CD4-positive, alpha-beta memory T cell (primary cell): Measurements from ENCODE around the gene SDSL. TPM values are rescaled to one million over a fixed set of nuclear protein-coding genes. Genes with fewer than 3 reads are reported as not detected.

Experiments used
- CTCF ChIA-PET: fragments of 350-600 bp; sonication (Branson Sonifier 250); formaldehyde crosslinking; loops from one replicate; lab custom pipeline; 2021; ENCODE audit warnings: inconsistent platforms; ENCODE audit not compliant: partially characterized antibody; lab: Charles Lee
- POLR2A ChIA-PET: fragments of 350-600 bp; sonication (Branson Sonifier 250); formaldehyde crosslinking; loops from one replicate; lab custom pipeline; 2021; ENCODE audit not compliant: partially characterized antibody; lab: Charles Lee
- DNase-seq, 5 donors: peaks; one replicate each; pipeline versions ENCODE4 v3.0.0 to v3.0.0-alpha.2; 2020 to 2022; ENCODE audit warnings: mixed read lengths in 1 of 5
- H3K27ac ChIP-seq: one replicate; pipeline ENCODE4 v1.7.0; 2013; ENCODE audit warnings: low read depth, low read length
- H3K27me3 ChIP-seq: 2 replicates; pipeline ENCODE4 v1.7.0; 2013; ENCODE audit warnings: mild to moderate bottlenecking, low read length, moderate library complexity; ENCODE audit not compliant: insufficient read depth
- H3K36me3 ChIP-seq: 2 replicates; pipeline ENCODE4 v1.7.0; 2013; ENCODE audit warnings: mild to moderate bottlenecking, low read length, moderate library complexity; ENCODE audit not compliant: insufficient read depth
- H3K4me1 ChIP-seq: 2 replicates; pipeline ENCODE4 v1.7.0; 2013; ENCODE audit warnings: mild to moderate bottlenecking, low read length, moderate library complexity; ENCODE audit not compliant: insufficient read depth
- H3K4me3 ChIP-seq, 2 donors: one replicate each; pipeline ENCODE4 v1.7.0; 2013; ENCODE audit warnings: low read length in 2 of 2, mild to moderate bottlenecking in 1 of 2
- H3K9me3 ChIP-seq, 2 donors: one replicate each; pipeline ENCODE4 v1.7.0; 2013; ENCODE audit warnings: low read length in 2 of 2, control low read depth in 1 of 2; ENCODE audit not compliant: control insufficient read depth in 1 of 2
- H3K27ac Mint-ChIP-seq, 7 donors: one replicate each; pipeline ENCODE4 v1.8.0; 2020 to 2021; ENCODE audit warnings: mixed read lengths in 7 of 7, mild to moderate bottlenecking in 6 of 7, inconsistent platforms in 3 of 7, moderate library complexity in 3 of 7
- H3K27me3 Mint-ChIP-seq, 2 donors: one replicate each; pipeline ENCODE4 v1.8.0; 2020 to 2021; ENCODE audit warnings: mixed read lengths in 2 of 2
- H3K36me3 Mint-ChIP-seq, 2 donors: one replicate each; pipeline ENCODE4 v1.8.0; 2020 to 2021; ENCODE audit warnings: mixed read lengths in 2 of 2, inconsistent platforms in 1 of 2, mild to moderate bottlenecking in 1 of 2
- H3K4me1 Mint-ChIP-seq, 4 donors: one replicate each; pipeline ENCODE4 v1.8.0; 2020 to 2021; ENCODE audit warnings: mixed read lengths in 4 of 4, mild to moderate bottlenecking in 1 of 4
- H3K4me3 Mint-ChIP-seq, 8 donors: one replicate each; pipeline ENCODE4 v1.8.0; 2020 to 2021; ENCODE audit warnings: mixed read lengths in 8 of 8, mild to moderate bottlenecking in 7 of 8, moderate library complexity in 6 of 8, inconsistent platforms in 3 of 8
- H3K9me3 Mint-ChIP-seq, 8 donors: one replicate each; pipeline ENCODE4 v1.8.0; 2020 to 2021; ENCODE audit warnings: mixed read lengths in 8 of 8, mild to moderate bottlenecking in 5 of 8, inconsistent platforms in 3 of 8, moderate library complexity in 1 of 8
- intact Hi-C: fragments of 100-400 bp; cut with micrococcal nuclease; formaldehyde crosslinking; loops from one replicate; pipeline ENCODE4 v1.15.1; 2023
- polyA plus RNA-seq, 2 donors: library from polyadenylated mRNA; unstranded; fragments of 300-500 nt; fragmentation: Illumina TruSeq; gene quantifications; one replicate each; pipeline ENCODE4 v1.2.3, GENCODE V29; 2021
- total RNA-seq, 2 experiments: library from RNA; stranded (reverse); gene quantifications; one replicate each; pipeline ENCODE4 v1.2.3, GENCODE V29; 2021

Gene SDSL
- total and polyA plus RNA-seq, 4 experiments from 2014 or later = 0.67 to 1.1 TPM; not detected in 2

GRCh38 chr12:113403435-113404415, 18.5 kb upstream of the SDSL start, which contains the start of gene SDS:
SDS (minus strand) TSS chr12:113403887; CDS start chr12:113399708, 4,179 bp downstream.
- Histone ChIP-seq H3K27ac (no peak within 1 kb of the TSS), H3K27me3 (no peaks in the 10 kb centered on the region), H3K4me3 (no peak within 1 kb of the TSS), H3K9me3 (no peaks in the 10 kb centered on the region), H3K4me1 (no peaks in the 10 kb centered on the region), H3K36me3 (no peaks in the 10 kb centered on the region)
- Mint-ChIP-seq H3K9me3 (peaks cover 0 to 2% (median 0%) of the 10 kb centered on the region in 8 donors), H3K4me1 (no peaks in the 10 kb centered on the region), H3K27ac (no peak within 1 kb of the TSS), H3K36me3 (no peaks in the 10 kb centered on the region), H3K27me3 (peaks cover 3 to 4% of the 10 kb centered on the region in 2 donors), H3K4me3 (no peak within 1 kb of the TSS)
- CTCF ChIA-PET = interaction anchor here (0.7 to 2.5 kb wide), 2 partner anchors 22 to 29 kb away, joined by 3 to 6 read pairs; no protein-coding TSS in a partner anchor
- intact Hi-C loops = no loop called here
- POLR2A ChIA-PET = no interaction called here
- no peak for DNase-seq

GRCh38 chr12:113405694-113406093, 16.5 kb upstream of the SDSL start:
- no peaks in the 10 kb centered on the region for H3K4me1 ChIP-seq
- CTCF ChIA-PET = interaction anchor here (2.5 kb wide), 1 partner anchor 20 kb away, joined by 6 read pairs; no protein-coding TSS in a partner anchor
- Mint-ChIP-seq H3K4me1 (no peaks in the 10 kb centered on the region), H3K4me3 (no peak overlapping the region), H3K27me3 (peaks cover 2 to 3% of the 10 kb centered on the region in 2 donors), H3K36me3 (no peaks in the 10 kb centered on the region), H3K9me3 (no peaks in the 10 kb centered on the region), H3K27ac (no peak overlapping the region)
- H3K27ac ChIP-seq = no peak overlapping the region
- H3K9me3 ChIP-seq = no peaks in the 10 kb centered on the region
- H3K36me3 ChIP-seq = no peaks in the 10 kb centered on the region
- no peak overlapping the region for H3K4me3 ChIP-seq
- no peak for DNase-seq
- no peaks in the 10 kb centered on the region for H3K27me3 ChIP-seq
- intact Hi-C loops = no loop called here
- POLR2A ChIA-PET = no interaction called here

GRCh38 chr12:113407931-113408600, 14.1 kb upstream of the SDSL start:
- Histone ChIP-seq H3K4me1 (no peaks in the 10 kb centered on the region), H3K27me3 (no peaks in the 10 kb centered on the region), H3K36me3 (no peaks in the 10 kb centered on the region), H3K4me3 (no peak overlapping the region), H3K9me3 (no peaks in the 10 kb centered on the region), H3K27ac (no peak overlapping the region)
- DNase-seq = no peak
- intact Hi-C loops = no loop called here
- Mint-ChIP-seq H3K4me3 (no peak overlapping the region), H3K4me1 (no peaks in the 10 kb centered on the region), H3K36me3 (no peaks in the 10 kb centered on the region), H3K27ac (no peak overlapping the region), H3K27me3 (peaks cover 3 to 9% of the 10 kb centered on the region in 2 donors), H3K9me3 (no peaks in the 10 kb centered on the region)
- POLR2A ChIA-PET = no interaction called here
- CTCF ChIA-PET = no interaction called here

- no peak for DNase-seq
- H3K4me1 Mint-ChIP-seq = no peaks in the 10 kb centered on the region
- H3K36me3 Mint-ChIP-seq = no peaks in the 10 kb centered on the region
- no peak overlapping the region for H3K27ac Mint-ChIP-seq
- Histone ChIP-seq H3K27me3 (no peaks in the 10 kb centered on the region), H3K4me1 (no peaks in the 10 kb centered on the region), H3K9me3 (no peaks in the 10 kb centered on the region), H3K36me3 (no peaks in the 10 kb centered on the region), H3K4me3 (no peak overlapping the region), H3K27ac (no peak overlapping the region)
- ChIA-PET CTCF (no interaction called here), POLR2A (no interaction called here)
- intact Hi-C loops = no loop called here
- no peak overlapping the region for H3K4me3 Mint-ChIP-seq
- no peaks in the 10 kb centered on the region for H3K9me3 Mint-ChIP-seq
- H3K27me3 Mint-ChIP-seq = peaks cover 2 to 9% of the 10 kb centered on the region in 2 donors
These were observed 13.4 kb upstream of the SDSL start for GRCh38 chr12:113408756-113409298.

GRCh38 chr12:113409462-113410124, 12.6 kb upstream of the SDSL start:
- Mint-ChIP-seq H3K4me1 (no peaks in the 10 kb centered on the region), H3K4me3 (no peak overlapping the region), H3K9me3 (no peaks in the 10 kb centered on the region), H3K36me3 (no peaks in the 10 kb centered on the region), H3K27ac (no peak overlapping the region), H3K27me3 (peaks cover 2 to 7% of the 10 kb centered on the region in 2 donors)
- CTCF ChIA-PET = no interaction called here
- intact Hi-C loops = no loop called here
- H3K27me3 ChIP-seq = no peaks in the 10 kb centered on the region
- no peak for DNase-seq
- no peaks in the 10 kb centered on the region for H3K9me3 ChIP-seq
- no peak overlapping the region for H3K4me3 ChIP-seq
- POLR2A ChIA-PET = no interaction called here
- no peak overlapping the region for H3K27ac ChIP-seq
- H3K4me1 ChIP-seq = no peaks in the 10 kb centered on the region
- no peaks in the 10 kb centered on the region for H3K36me3 ChIP-seq

- Mint-ChIP-seq H3K27ac (no peak overlapping the region), H3K4me3 (no peak overlapping the region), H3K36me3 (no peaks in the 10 kb centered on the region), H3K9me3 (no peaks in the 10 kb centered on the region), H3K27me3 (peaks cover 5 to 8% of the 10 kb centered on the region in 2 donors), H3K4me1 (no peaks in the 10 kb centered on the region)
- H3K36me3 ChIP-seq = no peaks in the 10 kb centered on the region
- DNase-seq = no peak
- H3K9me3 ChIP-seq = no peaks in the 10 kb centered on the region
- intact Hi-C loops = no loop called here
- no peaks in the 10 kb centered on the region for H3K27me3 ChIP-seq
- ChIA-PET POLR2A (no interaction called here), CTCF (interaction anchor here (1.2 kb wide), 2 partner anchors 8 to 11 kb away, joined by 4 read pairs; partner anchors contain the start of gene SDSL)
- no peak overlapping the region for H3K4me3 ChIP-seq
- H3K27ac ChIP-seq = no peak overlapping the region
- no peaks in the 10 kb centered on the region for H3K4me1 ChIP-seq
These were observed 8.7 kb upstream of the SDSL start for GRCh38 chr12:113413488-113413939.
